Activated CD8-positive, alpha-beta memory T cell treated with anti-CD3 and anti-CD28 coated beads, Interleukin-2, amount 50 U/mL, for 4 hours (primary cell): ENCODE results near the gene ACTMAP.

Source experiments
- DNase-seq: peaks from one replicate; pipeline ENCODE4 v3.0.0-alpha.2; 2020

The ACTMAP gene

GRCh38 chr19:40692212-40692551 is 58.1 kb downstream of the ACTMAP start:
- no peak for DNase-seq

DNA sequence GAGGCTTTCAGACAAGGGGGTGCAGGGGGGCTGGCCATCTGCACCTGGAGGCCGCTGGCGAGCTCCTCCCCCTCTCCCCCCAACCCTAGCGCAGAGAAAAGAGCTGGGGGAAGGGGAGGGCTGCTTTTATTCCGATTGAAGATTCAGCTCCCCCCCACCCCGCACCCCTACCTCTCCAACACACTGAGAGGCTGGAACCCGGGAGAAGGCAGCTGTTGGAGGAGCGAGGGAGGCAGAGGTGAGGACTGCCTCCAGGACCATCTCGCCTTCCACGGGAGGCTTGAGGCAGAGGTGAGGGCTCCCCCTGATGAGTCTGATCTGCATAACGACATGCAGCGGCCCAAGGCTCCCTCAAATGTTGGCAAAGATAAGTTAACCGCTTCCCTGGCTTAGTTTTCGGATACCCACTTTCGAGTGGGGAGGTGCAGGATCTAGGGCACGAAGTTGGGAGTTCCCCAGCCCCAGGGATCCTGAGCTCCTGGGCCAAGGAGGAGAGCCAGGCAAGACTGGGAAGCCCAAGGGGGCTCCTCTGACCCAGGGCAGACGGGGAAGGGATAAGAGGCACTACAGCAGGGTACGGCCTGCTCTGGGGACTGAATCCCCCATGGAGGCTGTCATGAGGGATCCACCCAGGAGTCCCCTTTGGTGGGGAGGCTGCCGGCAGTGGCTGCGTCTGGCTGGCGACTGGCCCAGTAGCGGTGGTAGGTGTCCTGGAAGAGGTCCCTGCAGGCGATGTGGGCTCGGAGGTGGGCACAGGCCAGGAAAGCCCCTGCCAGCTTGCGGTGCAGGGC is 58.7 kb downstream of the ACTMAP start:
- no peak for DNase-seq
